RWPE1 (cell line): Measurements from ENCODE around the gene AK1.

Experiments
- CTCF ChIA-PET: fragments of 350-600 bp; sonication (Branson Sonifier 250); formaldehyde crosslinking; extraction: SDS; loops from one replicate; lab custom pipeline; 2021; lab: Yijun Ruan, JAX
- POLR2A ChIA-PET: fragments of 400-600 bp; formaldehyde crosslinking; extraction: SDS; loops from one replicate; lab custom pipeline; 2020; ENCODE audit warnings: antibody characterized with exemption; ENCODE audit not compliant: low non-redundant PET; lab: Yijun Ruan, JAX
- DNase-seq: peaks from one replicate; pipeline ENCODE4 v3.0.0; 2012; ENCODE audit warnings: low spot score
- H3K27ac ChIP-seq: fragments of 450-650 bp; 2 replicates; pipeline ENCODE4 v1.5.1; 2017
- CTCF ChIP-seq: fragments of 450-650 bp; conservative IDR thresholded peaks from 2 replicates; pipeline ENCODE4 v1.5.1; 2017; ENCODE audit warnings: low read depth, mild to moderate bottlenecking

AK1 gene

GRCh38 chr9:127875306-127875966 lies 2.0 kb downstream of the AK1 start:
- TF ChIP-seq CTCF, result no peak
- CTCF ChIA-PET, result interaction anchor here (0.6 to 1.1 kb wide), 2 partner anchors 140 to 1988 kb away, joined by 4 to 5 read pairs; partner anchors contain the start of gene TOR2A
- POLR2A ChIA-PET, result interaction anchor here (0.6 kb wide), 1 partner anchor 268 kb away, joined by 6 read pairs; no protein-coding TSS in a partner anchor
- H3K27ac ChIP-seq, result peak overlapping the region; percentile 87
- DNase-seq, result no peak

GRCh38 chr9:127874301-127875221 lies 2.9 kb downstream of the AK1 start:
- peak; percentile 88 for DNase-seq
- ChIA-PET CTCF (interaction anchor here (0.5 to 1.2 kb wide), 5 partner anchors 13 to 1987 kb away, joined by 3 to 5 read pairs (median 3); partner anchors contain the start of gene TOR2A), POLR2A (interaction anchor here (1.0 kb wide), 1 partner anchor 82 kb away, joined by 3 read pairs; no protein-coding TSS in a partner anchor)
- peak overlapping the region; percentile 87 for H3K27ac ChIP-seq
- TF ChIP-seq CTCF, result no peak

- H3K27ac ChIP-seq, result peak overlapping the region; percentile 87
- CTCF ChIA-PET, result interaction anchor here (0.5 to 1.2 kb wide), 7 partner anchors 12 to 679 kb away, joined by 3 to 4 read pairs (median 3); partner anchors contain the start of gene TOR2A
- POLR2A ChIA-PET, result interaction anchor here (1.0 kb wide), 1 partner anchor 81 kb away, joined by 3 read pairs; no protein-coding TSS in a partner anchor
Observed at GRCh38 chr9:127873886-127874285, 3.6 kb downstream of the AK1 start.

GRCh38 chr9:127873223-127873691 lies 4.2 kb downstream of the AK1 start:
- ChIA-PET CTCF (interaction anchor here (0.6 to 1.2 kb wide), 4 partner anchors 80 to 678 kb away, joined by 3 to 4 read pairs (median 4); partner anchors contain the start of gene TOR2A), POLR2A (interaction anchor here (1.0 kb wide), 1 partner anchor 81 kb away, joined by 3 read pairs; no protein-coding TSS in a partner anchor)
- DNase-seq, result no peak
- no peak for TF ChIP-seq CTCF
- peak overlapping the region; percentile 87 for H3K27ac ChIP-seq

More at GRCh38 chr9:127873886-127874285, 3.6 kb downstream of the AK1 start:
- DNase-seq, result peak; percentile 52
- no peak for TF ChIP-seq CTCF

GRCh38 chr9:127872369-127873222 lies 4.9 kb downstream of the AK1 start:
- H3K27ac ChIP-seq, result peak overlapping the region; percentile 87
- no peak for TF ChIP-seq CTCF
- POLR2A ChIA-PET, result no interaction called here
- no peak for DNase-seq
- CTCF ChIA-PET, result interaction anchor here (0.5 to 0.6 kb wide), 2 partner anchors 20 to 135 kb away, joined by 4 read pairs; no protein-coding TSS in a partner anchor
